Measurements from ENCODE around the gene MTAP.

Gene MTAP

GRCh38 chr9:21883642-21884041 lies 81.2 kb downstream of the MTAP start:
- Histone ChIP-seq H4K20me1 (ENCODE audit: control insufficient read depth, insufficient read depth, low read depth, low read length) (no peaks in the 10 kb centered on the region), H3K27me3 (ENCODE audit: control insufficient read depth, low read length) (no peaks in the 10 kb centered on the region), H3K79me2 (ENCODE audit: control insufficient read depth, low read length) (no peaks in the 10 kb centered on the region), H3F3A (ENCODE audit: control insufficient read depth, insufficient read depth) (no peaks in the 10 kb centered on the region), H3K9me2 (replicated peaks; ENCODE audit: control insufficient read depth, low read length) (no peaks in the 10 kb centered on the region), H3K27ac (ENCODE audit: low read depth, low read length) (no peak overlapping the region), H3K4me3 (ENCODE audit: low read length) (no peak overlapping the region), H3K9me3 (ENCODE audit: control insufficient read depth, insufficient read depth, low read length) (no peaks in the 10 kb centered on the region), H3K36me3 (ENCODE audit: control insufficient read depth, low read length) (no peaks in the 10 kb centered on the region), H3K4me1 (ENCODE audit: control insufficient read depth, low read length) (no peaks in the 10 kb centered on the region), H3K4me2 (ENCODE audit: low read length) (no peak overlapping the region)
- no peak for TF ChIP-seq EZH2phosphoT487 (IDR thresholded peaks at IDR 0.05; ENCODE audit: borderline replicate concordance, low read length)
- no peak for TF ChIP-seq CTCF (IDR thresholded peaks at IDR 0.05; ENCODE audit: low read depth, low read length, poor library complexity, severe bottlenecking)

GRCh38 chr9:21889673-21890072 lies 87.2 kb downstream of the MTAP start:
- H3K9me3 ChIP-seq (ENCODE audit: control insufficient read depth, insufficient read depth, low read length): no peaks in the 10 kb centered on the region
- no peaks in the 10 kb centered on the region for H4K20me1 ChIP-seq (ENCODE audit: control insufficient read depth, insufficient read depth, low read depth, low read length)
- H3K4me3 ChIP-seq (ENCODE audit: low read length): no peak overlapping the region
- H3K4me1 ChIP-seq (ENCODE audit: control insufficient read depth, low read length): no peaks in the 10 kb centered on the region
- H3K79me2 ChIP-seq (ENCODE audit: control insufficient read depth, low read length): no peaks in the 10 kb centered on the region
- no peak overlapping the region for H3K27ac ChIP-seq (ENCODE audit: low read depth, low read length)
- no peaks in the 10 kb centered on the region for H3K9me2 ChIP-seq (replicated peaks; ENCODE audit: control insufficient read depth, low read length)
- H3K4me2 ChIP-seq (ENCODE audit: low read length): no peak overlapping the region
- H3K36me3 ChIP-seq (ENCODE audit: control insufficient read depth, low read length): no peaks in the 10 kb centered on the region
- TF ChIP-seq EZH2phosphoT487 (IDR thresholded peaks at IDR 0.05; ENCODE audit: borderline replicate concordance, low read length): no peak
- no peak for TF ChIP-seq CTCF (IDR thresholded peaks at IDR 0.05; ENCODE audit: low read depth, low read length, poor library complexity, severe bottlenecking)
- no peaks in the 10 kb centered on the region for H3F3A ChIP-seq (ENCODE audit: control insufficient read depth, insufficient read depth)
- H3K27me3 ChIP-seq (ENCODE audit: control insufficient read depth, low read length): no peaks in the 10 kb centered on the region

- Histone ChIP-seq H3K4me1 (ENCODE audit: control insufficient read depth, low read length) (no peaks in the 10 kb centered on the region), H3F3A (ENCODE audit: control insufficient read depth, insufficient read depth) (no peaks in the 10 kb centered on the region), H4K20me1 (ENCODE audit: control insufficient read depth, insufficient read depth, low read depth, low read length) (no peaks in the 10 kb centered on the region), H3K27ac (ENCODE audit: low read depth, low read length) (no peak overlapping the region), H3K9me2 (replicated peaks; ENCODE audit: control insufficient read depth, low read length) (no peaks in the 10 kb centered on the region), H3K79me2 (ENCODE audit: control insufficient read depth, low read length) (no peaks in the 10 kb centered on the region), H3K4me2 (ENCODE audit: low read length) (no peak overlapping the region), H3K36me3 (ENCODE audit: control insufficient read depth, low read length) (no peaks in the 10 kb centered on the region), H3K9me3 (ENCODE audit: control insufficient read depth, insufficient read depth, low read length) (no peaks in the 10 kb centered on the region), H3K27me3 (ENCODE audit: control insufficient read depth, low read length) (no peaks in the 10 kb centered on the region), H3K4me3 (ENCODE audit: low read length) (no peak overlapping the region)
- TF ChIP-seq CTCF (IDR thresholded peaks at IDR 0.05; ENCODE audit: low read depth, low read length, poor library complexity, severe bottlenecking) (no peak), EZH2phosphoT487 (IDR thresholded peaks at IDR 0.05; ENCODE audit: borderline replicate concordance, low read length) (no peak)
Observed at GRCh38 chr9:21890696-21891095, 88.3 kb downstream of the MTAP start.

- H3F3A ChIP-seq (ENCODE audit: control insufficient read depth, insufficient read depth): no peaks in the 10 kb centered on the region
- no peak overlapping the region for H3K4me3 ChIP-seq (ENCODE audit: low read length)
- no peak for TF ChIP-seq CTCF (IDR thresholded peaks at IDR 0.05; ENCODE audit: low read depth, low read length, poor library complexity, severe bottlenecking)
- TF ChIP-seq EZH2phosphoT487 (IDR thresholded peaks at IDR 0.05; ENCODE audit: borderline replicate concordance, low read length): no peak
- H4K20me1 ChIP-seq (ENCODE audit: control insufficient read depth, insufficient read depth, low read depth, low read length): no peaks in the 10 kb centered on the region
- H3K27ac ChIP-seq (ENCODE audit: low read depth, low read length): no peak overlapping the region
- no peaks in the 10 kb centered on the region for H3K4me1 ChIP-seq (ENCODE audit: control insufficient read depth, low read length)
- H3K4me2 ChIP-seq (ENCODE audit: low read length): no peak overlapping the region
- no peaks in the 10 kb centered on the region for H3K9me2 ChIP-seq (replicated peaks; ENCODE audit: control insufficient read depth, low read length)
- no peaks in the 10 kb centered on the region for H3K79me2 ChIP-seq (ENCODE audit: control insufficient read depth, low read length)
- H3K36me3 ChIP-seq (ENCODE audit: control insufficient read depth, low read length): no peaks in the 10 kb centered on the region
- no peaks in the 10 kb centered on the region for H3K9me3 ChIP-seq (ENCODE audit: control insufficient read depth, insufficient read depth, low read length)
- no peaks in the 10 kb centered on the region for H3K27me3 ChIP-seq (ENCODE audit: control insufficient read depth, low read length)
Observed at GRCh38 chr9:21901546-21901945, 99.1 kb downstream of the MTAP start.

Measured in DOHH2 (cell line).